Measurements from ENCODE around the gene REEP1. TPM values are rescaled to one million over a fixed set of nuclear protein-coding genes. Genes with fewer than 3 reads are reported as not detected.
"Not testable (repeated sequence)": the region's sequence is repeated elsewhere in the genome, so short reads cannot be mapped to it uniquely, and the experiment has no call there.

The REEP1 gene
- total RNA-seq, 1 experiment from 2014 or later: 0.20 TPM

- DNase-seq (ENCODE audit: low read depth): no peak
- in situ Hi-C loops (cut with HindIII; ENCODE audit: low pct_unique_long_range_greater_than_20kb, low sequenced_read_pairs): no loop called here
Measured at GRCh38 chr2:86237172-86237571, 100.3 kb downstream of the REEP1 start.

DNA sequence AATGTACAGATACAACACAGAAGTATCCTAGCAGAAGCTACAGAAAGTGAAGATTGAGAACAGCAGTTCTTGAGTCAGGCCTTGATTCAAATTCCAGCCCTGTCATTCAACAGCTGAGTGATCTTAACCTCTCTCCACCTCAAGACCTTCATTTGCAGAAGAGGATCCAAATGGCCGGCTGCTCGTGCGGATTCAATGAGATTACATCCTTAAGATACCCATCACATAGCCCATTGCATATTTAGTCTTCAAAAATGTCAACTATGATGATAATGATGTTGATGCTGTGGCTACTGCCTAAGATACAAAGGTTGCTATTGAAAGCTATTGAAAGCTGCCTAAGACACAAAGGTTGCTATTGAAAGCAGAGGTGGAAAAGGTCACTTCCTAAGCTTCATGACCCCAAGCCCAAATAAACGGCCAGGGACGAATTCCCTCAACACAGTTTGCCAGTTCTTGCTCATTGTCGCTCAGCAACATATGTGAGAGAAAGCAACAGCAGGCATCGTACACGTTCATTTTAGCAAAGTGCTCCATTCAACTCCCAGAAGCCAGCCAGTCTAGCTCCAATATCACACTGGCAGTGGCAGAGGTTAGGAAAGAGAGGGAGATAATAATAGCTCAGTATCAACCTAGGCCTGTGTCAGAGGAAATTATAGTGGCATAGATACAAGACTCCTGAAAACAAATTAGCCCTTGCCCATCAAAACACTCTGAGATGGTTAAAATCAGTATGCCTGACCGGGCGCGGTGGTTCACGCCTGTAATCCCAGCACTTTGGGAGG is 102.0 kb downstream of the REEP1 start:
- DNase-seq (ENCODE audit: low read depth): no peak
- in situ Hi-C loops (cut with HindIII; ENCODE audit: low pct_unique_long_range_greater_than_20kb, low sequenced_read_pairs): no loop called here

- no peak for DNase-seq (ENCODE audit: low read depth)
- in situ Hi-C loops (cut with HindIII; ENCODE audit: low pct_unique_long_range_greater_than_20kb, low sequenced_read_pairs): no loop called here
Measured at GRCh38 chr2:86234563-86235131, 102.8 kb downstream of the REEP1 start.

GRCh38 chr2:86233436-86233835 is 104.0 kb downstream of the REEP1 start:
- in situ Hi-C loops (cut with HindIII; ENCODE audit: low pct_unique_long_range_greater_than_20kb, low sequenced_read_pairs): no loop called here

GRCh38 chr2:86232910-86233309 is 104.5 kb downstream of the REEP1 start:
- in situ Hi-C loops (cut with HindIII; ENCODE audit: low pct_unique_long_range_greater_than_20kb, low sequenced_read_pairs): no loop called here
- DNase-seq (ENCODE audit: low read depth): no peak

More at GRCh38 chr2:86233436-86233835, 104.0 kb downstream of the REEP1 start:
- DNase-seq (ENCODE audit: low read depth): no peak

DNA sequence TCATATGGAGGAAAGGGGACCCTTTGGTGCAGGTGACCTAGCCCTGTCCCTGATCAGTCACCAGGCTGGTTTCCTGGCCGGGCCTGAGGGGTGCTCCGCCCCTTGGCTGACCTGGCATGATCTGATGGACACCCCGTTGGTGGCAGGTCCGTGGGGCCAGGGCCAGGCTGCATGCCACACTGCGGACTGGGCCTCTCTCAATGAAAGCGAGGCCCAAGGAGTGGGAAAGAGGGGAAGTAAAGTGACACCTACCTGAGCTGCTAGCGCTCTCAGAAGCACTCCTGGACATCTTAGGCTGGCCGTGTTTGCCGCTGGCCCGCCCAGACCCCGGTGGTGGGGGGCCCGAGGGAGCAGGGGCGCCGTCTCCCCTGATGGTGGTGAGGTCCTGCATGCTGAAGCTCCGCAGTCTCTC is 105.0 kb downstream of the REEP1 start:
- in situ Hi-C loops (cut with HindIII; ENCODE audit: low pct_unique_long_range_greater_than_20kb, low sequenced_read_pairs): no loop called here
- DNase-seq (ENCODE audit: low read depth): no peak

- no peak for DNase-seq (ENCODE audit: low read depth)
- in situ Hi-C loops (cut with HindIII; ENCODE audit: low pct_unique_long_range_greater_than_20kb, low sequenced_read_pairs): no loop called here
Measured at GRCh38 chr2:86231680-86232372, 105.6 kb downstream of the REEP1 start.

DNA sequence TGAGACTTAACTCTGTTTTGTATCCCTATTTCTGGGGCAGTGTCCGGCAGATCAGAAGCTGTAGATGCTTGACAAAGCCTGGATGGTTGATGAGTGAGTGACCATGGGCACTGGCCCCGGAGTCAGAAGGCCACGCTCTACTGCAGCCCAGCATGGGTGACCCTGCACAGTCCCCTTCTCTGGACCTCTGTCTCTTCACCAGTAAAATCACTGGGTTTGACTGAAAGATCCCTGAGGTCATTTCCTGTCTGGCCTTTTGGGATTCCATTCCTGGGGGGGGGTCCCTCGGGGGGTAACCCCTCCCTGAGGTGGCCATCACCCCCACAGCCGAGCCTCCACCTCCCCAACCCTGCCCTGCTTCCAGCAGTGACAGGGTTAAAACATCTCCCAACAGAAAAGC is 106.5 kb downstream of the REEP1 start:
- no peak for DNase-seq (ENCODE audit: low read depth)
- in situ Hi-C loops (cut with HindIII; ENCODE audit: low pct_unique_long_range_greater_than_20kb, low sequenced_read_pairs): no loop called here

- in situ Hi-C loops (cut with HindIII; ENCODE audit: low pct_unique_long_range_greater_than_20kb, low sequenced_read_pairs): no loop called here
- no peak for DNase-seq (ENCODE audit: low read depth)
Measured at GRCh38 chr2:86229221-86229620, 108.2 kb downstream of the REEP1 start.

DNA sequence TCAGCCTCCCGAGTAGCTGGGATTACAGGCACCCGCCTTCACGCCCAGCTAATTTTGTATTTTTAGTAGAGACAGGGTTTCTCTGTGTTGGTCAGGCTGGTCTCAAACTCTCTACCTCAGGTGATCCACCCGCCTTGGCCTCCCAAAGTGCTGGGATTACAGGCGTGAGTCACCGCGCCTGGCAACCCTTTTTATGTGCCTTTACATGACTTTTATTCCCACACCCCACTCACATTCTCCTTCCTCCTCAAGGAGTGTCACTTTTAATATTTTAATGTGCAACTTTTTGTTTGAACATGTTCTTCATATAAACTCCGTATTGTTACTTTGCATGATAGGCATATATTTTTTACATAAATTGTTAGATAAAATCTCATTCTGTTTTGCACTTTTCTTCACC is 108.9 kb downstream of the REEP1 start:
- DNase-seq (ENCODE audit: low read depth); in situ Hi-C loops (cut with HindIII; ENCODE audit: low pct_unique_long_range_greater_than_20kb, low sequenced_read_pairs): not testable (repeated sequence)

- in situ Hi-C loops (cut with HindIII; ENCODE audit: low pct_unique_long_range_greater_than_20kb, low sequenced_read_pairs): no loop called here
Measured at GRCh38 chr2:86227685-86228084, 109.7 kb downstream of the REEP1 start.

GRCh38 chr2:86226636-86227520 is 110.5 kb downstream of the REEP1 start:
- in situ Hi-C loops (cut with HindIII; ENCODE audit: low pct_unique_long_range_greater_than_20kb, low sequenced_read_pairs): no loop called here
- DNase-seq (ENCODE audit: low read depth): no peak

More at GRCh38 chr2:86227685-86228084, 109.7 kb downstream of the REEP1 start:
- no peak for DNase-seq (ENCODE audit: low read depth)

DNA sequence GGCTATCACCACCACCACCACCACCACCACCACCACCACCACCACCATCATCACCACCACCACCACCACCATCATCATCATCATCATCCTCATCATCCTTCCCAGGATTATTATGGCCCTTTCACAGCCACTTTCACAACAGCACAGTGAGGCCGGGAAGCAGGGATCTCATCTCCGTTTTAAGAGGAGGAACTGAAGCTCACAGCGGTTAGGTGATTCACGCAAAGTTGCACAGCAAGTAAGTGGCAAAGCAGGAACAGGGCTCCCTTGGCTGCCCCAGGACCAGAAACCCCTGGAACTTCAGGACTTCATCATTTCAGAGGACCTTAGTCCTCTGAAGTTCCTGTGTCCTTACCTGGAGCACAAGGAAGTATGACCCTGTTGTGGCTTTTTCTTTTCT is 111.4 kb downstream of the REEP1 start:
- in situ Hi-C loops (cut with HindIII; ENCODE audit: low pct_unique_long_range_greater_than_20kb, low sequenced_read_pairs): no loop called here
- no peak for DNase-seq (ENCODE audit: low read depth)

- DNase-seq (ENCODE audit: low read depth): no peak
- in situ Hi-C loops (cut with HindIII; ENCODE audit: low pct_unique_long_range_greater_than_20kb, low sequenced_read_pairs): no loop called here
Measured at GRCh38 chr2:86225581-86225980, 111.8 kb downstream of the REEP1 start.

DNA sequence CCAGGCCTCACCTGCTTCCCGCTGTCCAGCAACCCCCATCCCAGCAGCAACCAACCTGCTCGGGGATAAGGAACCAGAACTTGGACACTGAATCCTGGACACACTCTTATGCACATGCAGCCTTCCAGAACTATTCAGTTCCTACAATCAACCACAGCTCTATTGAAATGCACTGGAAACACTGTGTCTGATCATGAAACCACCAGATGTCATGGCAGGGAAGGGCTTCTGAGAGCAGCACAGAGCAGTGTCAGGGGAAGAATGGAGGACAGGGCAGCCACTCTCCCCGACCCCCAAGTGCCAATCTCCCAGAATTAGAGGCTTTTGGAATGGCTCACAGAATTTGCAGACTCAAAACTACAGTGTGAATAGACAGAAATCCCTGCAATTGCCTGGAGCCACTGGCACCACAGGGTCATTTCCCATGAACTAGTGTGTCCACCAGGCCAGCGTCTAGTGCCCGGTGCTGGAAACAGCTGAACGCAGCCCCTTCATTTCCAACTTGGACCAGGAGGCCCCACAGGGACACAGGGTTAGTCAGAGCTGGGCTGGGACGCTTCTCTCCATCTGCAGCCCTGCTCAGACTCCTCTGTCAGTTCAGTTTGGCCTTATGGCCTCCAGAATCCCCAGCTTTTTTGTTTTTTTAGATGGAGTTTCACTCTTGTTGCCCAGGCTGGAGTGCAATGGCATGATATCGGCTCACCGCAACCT is 112.6 kb downstream of the REEP1 start:
- in situ Hi-C loops (cut with HindIII; ENCODE audit: low pct_unique_long_range_greater_than_20kb, low sequenced_read_pairs): no loop called here
- no peak for DNase-seq (ENCODE audit: low read depth)

- no peak for DNase-seq (ENCODE audit: low read depth)
- in situ Hi-C loops (cut with HindIII; ENCODE audit: low pct_unique_long_range_greater_than_20kb, low sequenced_read_pairs): no loop called here
Measured at GRCh38 chr2:86223927-86224560, 113.4 kb downstream of the REEP1 start.

DNA sequence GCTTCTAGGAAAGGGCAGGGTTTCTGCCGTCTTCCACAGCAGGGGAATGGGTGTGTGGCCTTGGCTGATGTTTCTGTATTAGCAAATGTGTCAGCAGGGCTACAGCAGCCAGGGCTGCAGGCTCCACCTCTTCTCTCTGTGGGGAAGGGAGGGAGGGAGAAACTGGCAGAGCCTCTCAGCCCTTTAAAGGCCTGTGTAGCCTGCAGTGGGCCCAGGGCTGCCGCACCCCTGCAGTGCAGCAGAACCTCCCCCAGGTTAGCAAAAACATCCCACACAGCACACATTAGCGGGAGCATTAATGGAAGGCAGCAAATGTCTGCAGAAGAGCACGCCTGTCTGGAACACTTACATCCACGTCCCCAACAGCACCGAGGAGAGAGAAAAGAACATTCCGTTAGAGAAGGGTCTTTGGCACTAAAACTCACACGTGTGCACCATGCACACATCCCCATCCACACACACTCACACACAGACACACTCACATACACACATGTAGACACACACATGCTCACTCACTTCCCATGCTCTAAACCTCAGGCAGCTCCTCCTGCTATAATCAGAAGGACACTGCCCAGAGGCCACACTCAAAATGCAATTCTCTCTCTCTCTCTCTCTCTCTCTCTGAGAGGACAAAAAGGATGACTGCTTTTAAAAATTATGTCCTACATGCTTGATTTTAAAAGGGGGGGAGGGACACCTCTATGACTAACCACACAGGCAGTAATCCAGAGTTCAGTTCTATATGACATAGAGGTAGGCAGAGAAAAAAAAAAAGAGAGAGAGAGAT is 114.1 kb downstream of the REEP1 start:
- no peak for DNase-seq (ENCODE audit: low read depth)
- in situ Hi-C loops (cut with HindIII; ENCODE audit: low pct_unique_long_range_greater_than_20kb, low sequenced_read_pairs): no loop called here

Data from Caki2 (cell line).